GM12891 (cell line): Measurements from ENCODE around the gene PPP1R26.

ENCODE experiments used
- DNase-seq: peaks from one replicate; pipeline ENCODE4 v3.0.0; 2011; ENCODE audit warnings: low spot score; ENCODE audit not compliant: insufficient read length
- FAIRE-seq: peaks from 2 replicates; lab custom pipeline; 2011; peaks lifted over from hg19 to GRCh38; lab: Jason Lieb, UNC
- PAX5 ChIP-seq: IDR thresholded peaks from 2 replicates; pipeline ENCODE4 v1.6.1; 2011; ENCODE audit warnings: low read length, moderate library complexity, mild to moderate bottlenecking; ENCODE audit not compliant: insufficient read depth, severe bottlenecking
- POLR2A ChIP-seq: IDR thresholded peaks from 2 replicates; pipeline ENCODE4 v1.6.1; 2011; ENCODE audit warnings: low read depth, low read length, control low read depth
- POLR2AphosphoS5 ChIP-seq: IDR thresholded peaks from 2 replicates; pipeline ENCODE4 v1.6.1; 2011; ENCODE audit warnings: low read depth, low read length, control low read depth
- POU2F2 ChIP-seq: IDR thresholded peaks from 2 replicates; pipeline ENCODE4 v1.6.1; 2011; ENCODE audit warnings: low read depth, mild to moderate bottlenecking, control low read depth, low read length, moderate library complexity
- SPI1 ChIP-seq: IDR thresholded peaks from 2 replicates; pipeline ENCODE4 v1.6.1; 2011; ENCODE audit warnings: low read depth, low read length, control low read depth
- TAF1 ChIP-seq: IDR thresholded peaks from 2 replicates; pipeline ENCODE4 v1.6.1; 2011; ENCODE audit warnings: low read depth, low read length, control low read depth

The PPP1R26 gene

DNA sequence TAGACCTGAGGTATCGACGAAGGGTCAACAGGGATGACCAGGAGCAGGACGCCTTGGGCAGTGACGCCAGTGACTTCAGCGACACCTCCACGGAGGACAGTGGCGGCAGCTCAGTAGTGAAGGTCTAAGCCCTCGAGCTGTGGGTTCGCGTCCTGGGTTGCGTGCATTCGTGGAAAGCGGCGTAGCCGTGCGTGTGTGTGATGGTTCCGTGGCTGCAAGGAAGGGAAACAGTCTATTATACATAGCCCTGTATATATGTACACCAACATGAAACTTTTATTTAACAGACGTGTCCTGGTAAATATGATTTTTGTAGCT lies 8.4 kb downstream of the PPP1R26 start:
- DNase-seq, result no peak
- no peak for FAIRE-seq
- TF ChIP-seq POLR2A (no peak), SPI1 (no peak), PAX5 (no peak), TAF1 (no peak), POLR2AphosphoS5 (no peak), POU2F2 (no peak)

DNA sequence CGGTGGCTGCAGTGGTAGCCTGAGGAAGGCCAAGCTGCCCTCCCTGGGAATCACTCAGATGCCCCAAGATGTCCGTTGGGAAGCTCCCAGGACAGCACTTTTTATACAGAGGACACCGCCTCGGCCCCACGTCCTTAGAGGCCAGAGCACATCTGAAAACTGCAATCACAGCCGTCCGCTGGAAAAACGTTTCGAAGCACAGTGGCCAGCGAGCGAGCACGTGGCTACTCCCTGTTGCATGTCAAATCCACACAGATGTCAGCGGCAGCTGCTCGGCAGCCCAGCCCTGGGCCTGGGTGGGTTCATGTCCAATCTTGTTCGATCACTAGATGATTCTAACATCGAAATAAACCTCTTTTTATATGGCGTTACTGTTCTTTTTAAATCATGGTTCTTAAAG lies 8.9 kb downstream of the PPP1R26 start:
- FAIRE-seq (no peak), DNase-seq (no peak)
- TF ChIP-seq POLR2A (no peak), TAF1 (no peak), POU2F2 (no peak), SPI1 (no peak), PAX5 (no peak), POLR2AphosphoS5 (no peak)

DNA sequence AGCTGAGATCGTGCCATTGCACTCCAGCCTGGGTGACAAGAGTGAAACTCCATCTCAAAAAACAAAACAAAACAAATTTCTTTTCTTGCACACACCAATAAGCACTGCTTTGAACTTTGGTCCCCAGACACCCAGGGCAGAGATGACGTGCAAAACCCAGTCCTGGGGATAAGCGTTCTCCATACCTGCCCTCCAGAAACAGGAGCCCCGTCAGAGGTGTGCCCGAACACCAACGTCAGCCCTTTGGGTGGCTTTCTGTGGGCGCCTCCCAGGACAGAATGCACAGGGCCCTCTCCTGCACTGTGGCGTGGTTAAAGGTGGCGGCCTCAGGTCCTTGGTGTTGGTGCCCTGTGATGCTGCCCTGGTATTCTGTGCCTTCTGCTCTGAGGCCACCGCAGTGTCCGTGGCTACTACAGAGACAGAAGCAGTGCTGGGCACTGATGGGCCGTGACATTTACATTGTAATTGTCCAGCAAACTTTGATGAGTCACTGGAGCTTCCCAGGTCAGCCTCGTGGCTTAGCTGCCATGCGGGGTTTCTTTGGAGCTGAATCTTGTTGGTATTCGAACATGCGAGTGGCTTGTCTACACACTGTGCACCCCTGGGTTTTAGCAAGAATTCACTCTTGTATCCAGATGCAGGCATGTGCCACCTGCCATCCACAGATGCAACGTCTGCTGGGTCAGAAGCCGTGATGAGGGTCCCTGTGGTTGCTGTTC lies 9.8 kb downstream of the PPP1R26 start:
- no peak for TF ChIP-seq POLR2A
- TF ChIP-seq POLR2AphosphoS5, result no peak
- no peak for TF ChIP-seq POU2F2
- no peak for TF ChIP-seq SPI1
- TF ChIP-seq PAX5, result no peak
- no peak for TF ChIP-seq TAF1
- DNase-seq (no peak), FAIRE-seq (no peak)

DNA sequence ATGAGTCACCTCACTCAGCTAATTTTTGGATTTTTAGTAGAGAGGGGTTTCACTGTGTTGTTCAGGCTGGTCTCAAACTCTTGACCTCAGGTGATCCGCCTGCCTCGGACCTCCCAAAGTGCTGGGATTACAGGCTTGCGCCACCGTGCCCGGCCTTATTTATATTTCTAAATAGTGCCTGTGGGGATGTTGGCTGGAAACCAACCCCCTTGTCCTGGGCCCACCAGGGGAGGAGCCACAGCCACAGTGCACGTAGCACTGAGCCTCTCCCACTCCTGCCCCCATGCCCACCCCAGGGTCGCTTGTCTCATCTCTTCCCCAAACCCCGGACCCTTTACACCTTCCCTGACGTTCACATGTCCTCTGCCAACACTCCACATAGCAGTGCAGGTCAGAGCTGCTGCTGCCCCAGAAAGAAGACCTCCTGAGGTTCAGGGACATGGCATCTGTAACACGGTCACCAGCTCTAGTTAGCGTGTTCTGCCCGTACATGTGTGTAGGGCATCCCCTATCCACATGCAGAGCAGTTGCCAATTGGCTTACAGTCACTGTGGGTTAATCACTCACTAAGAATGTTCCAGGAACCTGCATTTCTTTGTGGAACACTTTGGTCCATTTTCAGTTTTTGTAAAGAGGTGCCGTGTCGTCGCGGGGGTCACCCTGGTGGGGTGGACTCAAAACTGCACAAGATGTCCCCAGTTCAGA lies 10.7 kb downstream of the PPP1R26 start:
- FAIRE-seq, result no peak
- TF ChIP-seq TAF1 (no peak), POU2F2 (no peak), SPI1 (no peak), POLR2A (no peak), PAX5 (no peak), POLR2AphosphoS5 (no peak)

DNA sequence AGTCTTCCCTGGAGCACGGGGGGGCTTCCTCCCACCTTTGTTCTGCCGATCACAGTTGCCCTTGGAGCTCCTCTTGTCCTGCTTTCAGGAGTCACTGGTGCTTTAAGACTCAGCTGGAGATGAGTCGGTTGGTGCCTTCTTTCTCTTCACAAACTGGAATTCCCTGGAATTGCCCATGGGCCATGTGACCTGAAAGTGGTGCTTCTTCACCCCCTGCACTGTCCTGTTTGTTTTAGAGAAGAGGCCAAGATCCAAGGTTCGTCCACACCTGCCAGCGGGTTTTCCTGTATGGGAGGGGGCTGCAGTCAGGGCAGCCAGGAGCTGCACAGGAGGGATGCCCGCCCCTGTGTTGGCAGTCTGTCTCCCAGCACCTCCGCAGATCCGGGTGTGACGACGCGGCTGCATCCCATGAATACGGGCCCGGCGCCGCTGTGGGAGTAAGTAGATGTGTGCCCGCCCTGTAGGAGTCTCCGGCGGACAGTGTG lies 11.4 kb downstream of the PPP1R26 start:
- no peak for DNase-seq
- no peak for FAIRE-seq
- no peak for TF ChIP-seq POLR2A
- no peak for TF ChIP-seq SPI1
- TF ChIP-seq POU2F2, result no peak
- no peak for TF ChIP-seq TAF1
- TF ChIP-seq PAX5, result no peak
- TF ChIP-seq POLR2AphosphoS5, result no peak

More for the DNA sequence above, 10.7 kb downstream of the PPP1R26 start:
- no peak for DNase-seq

DNA sequence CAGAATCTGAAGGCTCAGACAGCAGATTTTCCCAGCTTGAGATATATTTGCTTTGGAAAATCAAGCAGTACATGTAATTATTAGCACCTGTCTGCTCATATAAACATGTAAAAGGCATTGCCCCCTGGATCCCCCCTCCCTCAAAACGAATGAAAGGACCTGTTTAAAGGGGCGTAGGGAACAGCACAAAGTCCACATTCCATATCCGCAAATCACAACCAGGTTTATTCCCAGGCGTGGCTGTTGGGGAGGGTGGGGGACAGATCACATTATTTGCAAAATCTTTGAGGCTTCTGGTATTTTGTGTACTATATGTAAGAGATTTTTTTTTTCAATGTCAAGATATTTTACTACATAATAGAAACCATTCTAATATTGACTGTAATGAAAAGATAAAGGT lies 12.2 kb downstream of the PPP1R26 start:
- FAIRE-seq, result no peak
- TF ChIP-seq POLR2A (no peak), SPI1 (no peak), TAF1 (no peak), POU2F2 (no peak), PAX5 (no peak), POLR2AphosphoS5 (no peak)
- no peak for DNase-seq

DNA sequence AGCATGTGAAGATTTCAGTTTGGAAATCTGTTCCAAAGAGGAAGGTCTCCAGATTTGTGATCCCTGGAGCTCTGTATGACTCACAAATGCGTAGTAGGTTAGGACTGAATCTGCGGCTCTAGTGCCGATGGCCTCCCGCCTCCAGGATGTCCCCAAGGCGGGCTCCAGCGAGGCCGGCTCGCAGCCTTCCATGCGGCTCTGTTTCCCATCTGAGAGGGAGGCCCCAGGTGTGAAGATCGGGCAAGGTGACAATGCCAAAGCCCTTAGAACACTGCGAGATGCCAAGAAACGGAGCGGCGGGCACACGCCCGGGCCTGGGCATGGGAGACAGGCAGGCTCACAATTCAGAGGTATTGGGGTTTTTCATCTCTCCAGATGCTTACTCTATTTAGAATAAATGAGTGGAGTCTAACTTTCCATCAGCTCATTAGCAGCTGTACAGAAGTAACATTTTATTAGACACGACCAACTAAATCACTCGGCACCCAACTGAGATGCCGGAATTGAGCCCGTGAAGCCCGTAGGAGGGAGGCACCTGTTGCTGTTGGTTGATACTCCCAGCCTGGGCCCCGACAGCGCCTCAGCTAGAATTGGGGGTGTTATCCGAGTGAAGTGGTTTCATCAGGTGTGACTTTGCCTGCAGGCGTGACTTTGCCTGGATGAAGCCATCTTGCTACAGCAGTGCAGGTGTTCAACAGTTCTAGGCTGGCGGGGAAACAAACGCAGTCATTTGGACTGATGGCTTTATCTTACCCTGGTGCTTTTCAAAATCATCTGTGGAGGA lies 13.5 kb downstream of the PPP1R26 start:
- FAIRE-seq (no peak), DNase-seq (no peak)
- no peak for TF ChIP-seq SPI1
- no peak for TF ChIP-seq POLR2AphosphoS5
- no peak for TF ChIP-seq PAX5
- no peak for TF ChIP-seq POLR2A
- TF ChIP-seq POU2F2, result no peak
- TF ChIP-seq TAF1, result no peak

DNA sequence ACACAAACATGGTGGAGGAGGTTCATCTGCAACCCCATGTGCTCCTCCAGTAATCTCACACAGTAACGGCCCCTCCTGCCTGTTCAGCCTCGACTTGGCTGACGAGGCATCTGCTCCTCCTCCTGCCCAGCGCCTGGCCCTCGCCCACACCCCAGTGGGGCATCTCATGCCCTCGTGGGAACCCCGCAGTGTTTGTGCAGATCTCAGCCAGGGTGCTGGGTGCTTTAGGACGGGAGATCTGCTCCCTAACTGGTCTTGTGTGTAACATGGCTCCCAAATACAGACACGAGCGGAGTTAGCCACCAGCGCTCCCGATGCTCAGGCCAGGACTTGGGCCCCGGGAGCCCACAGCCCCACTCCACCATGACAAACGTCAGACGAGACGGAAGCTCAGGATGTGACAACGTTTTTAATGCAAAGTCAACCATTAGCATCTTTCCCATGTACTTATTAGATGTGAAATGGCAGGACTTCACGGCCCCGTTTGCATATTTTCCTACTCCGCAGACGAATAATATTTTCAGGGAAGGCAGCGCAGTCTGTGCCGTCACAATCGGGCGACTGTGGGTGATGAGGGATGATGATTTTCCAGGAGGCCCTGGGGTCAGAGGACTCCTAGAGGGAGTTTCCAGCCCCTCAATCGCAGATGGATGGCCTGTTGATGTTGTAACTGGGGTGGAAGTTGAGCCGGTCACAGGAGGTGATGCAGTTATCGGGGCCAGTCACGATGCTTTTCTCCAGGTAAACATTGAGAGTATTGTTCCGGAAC lies 15.4 kb downstream of the PPP1R26 start:
- no peak for DNase-seq

More for the DNA sequence above, 15.4 kb downstream of the PPP1R26 start:
- no peak for FAIRE-seq
- TF ChIP-seq SPI1 (no peak), POLR2AphosphoS5 (no peak), PAX5 (no peak), POU2F2 (no peak), TAF1 (no peak), POLR2A (no peak)
